GM12878 (cell line): ENCODE measurements around the gene RNF25. TPM values are rescaled to one million over a fixed set of nuclear protein-coding genes. Genes with fewer than 3 reads are reported as not detected.

Source experiments
- ATAC-seq: fragments of 200-7000 bp; cut with Tn5 transposase; 3 replicates; pipeline ENCODE4 v1.9.1; 2020; ENCODE audit warnings: mild to moderate bottlenecking, moderate library complexity
- BruUV-seq: library from RNA; stranded (reverse); fragments of 400-500 nt; replicated peaks from 2 replicates; lab custom pipeline; 2021; lab: Mats Ljungman, UMichigan
- CTCF ChIA-PET: fragments of 300-600 bp; sonication (Branson Sonifier 250); formaldehyde crosslinking; extraction: SDS; loops from one replicate; lab custom pipeline; 2021; ENCODE audit warnings: inconsistent platforms; lab: Yijun Ruan, JAX
- POLR2A ChIA-PET: fragments of 350-600 bp; formaldehyde crosslinking; extraction: SDS; loops from one replicate; lab custom pipeline; 2021; ENCODE audit warnings: inconsistent platforms; lab: Charles Lee
- RAD21 ChIA-PET: fragments of 300-600 bp; sonication (Branson Sonifier 250); formaldehyde crosslinking; loops from one replicate; lab custom pipeline; 2023; ENCODE audit warnings: antibody characterized with exemption; ENCODE audit not compliant: unreplicated experiment; lab: Charles Lee
- SMC1A ChIA-PET: fragments of 300-600 bp; sonication (Branson Sonifier 250); formaldehyde crosslinking; loops from one replicate; lab custom pipeline; 2023; ENCODE audit not compliant: unreplicated experiment, uncharacterized antibody; lab: Charles Lee
- DNase-seq: peaks from one replicate; pipeline ENCODE4 v3.0.0-alpha.2; 2011; ENCODE audit warnings: low read depth, low spot score
- FAIRE-seq: peaks from 3 replicates; lab custom pipeline; 2011; peaks lifted over from hg19 to GRCh38; lab: Jason Lieb, UNC
- H2AFZ ChIP-seq: 2 replicates; pipeline ENCODE4 v1.6.0; 2011; ENCODE audit warnings: low read depth, low read length, control low read depth; ENCODE audit not compliant: control insufficient read depth
- H3K27ac ChIP-seq: 2 replicates; pipeline ENCODE4 v1.5.1; 2011; ENCODE audit warnings: control low read depth; ENCODE audit not compliant: control insufficient read depth, insufficient read depth
- H3K27me3 ChIP-seq, 2 experiments: replicated peaks in 1 of 2; 2 replicates each; pipeline versions ENCODE4 v1.6.0 to v1.6.1; 2011; ENCODE audit warnings: low read length in 1 of 2; ENCODE audit not compliant: control insufficient read depth in 2 of 2, insufficient read depth in 2 of 2
- H3K36me3 ChIP-seq, 2 experiments: 2 replicates each; pipeline ENCODE4 v1.5.1; 2011; ENCODE audit warnings: low read length in 1 of 2; ENCODE audit not compliant: control insufficient read depth in 2 of 2, insufficient read depth in 2 of 2
- H3K4me1 ChIP-seq: 2 replicates; pipeline ENCODE4 v1.6.1; 2011; ENCODE audit warnings: mild to moderate bottlenecking, low read length, moderate library complexity, mixed read lengths; ENCODE audit not compliant: control insufficient read depth, insufficient read depth
- H3K4me2 ChIP-seq: 2 replicates; pipeline ENCODE4 v1.6.0; 2011; ENCODE audit warnings: control low read depth; ENCODE audit not compliant: control insufficient read depth, insufficient read depth
- H3K4me3 ChIP-seq: fragments of 200-600 bp; sonication (generic); 2 replicates; pipeline ENCODE4 v1.5.1; 2016
- H3K79me2 ChIP-seq: 2 replicates; pipeline ENCODE4 v1.6.0; 2011; ENCODE audit warnings: low read length; ENCODE audit not compliant: control insufficient read depth, insufficient read depth
- H3K9ac ChIP-seq: 2 replicates; pipeline ENCODE4 v1.8.0; 2011; ENCODE audit warnings: low read length, control low read depth, mixed read lengths; ENCODE audit not compliant: control insufficient read depth, insufficient read depth
- H3K9me3 ChIP-seq: replicated peaks from 3 replicates; pipeline ENCODE4 v1.5.1; 2011; ENCODE audit warnings: mild to moderate bottlenecking, low read length; ENCODE audit not compliant: control insufficient read depth, insufficient read depth
- H4K20me1 ChIP-seq: 2 replicates; pipeline ENCODE4 v1.6.0; 2011; ENCODE audit not compliant: control insufficient read depth, insufficient read depth
- ATF7 ChIP-seq: fragments of 450-650 bp; IDR thresholded peaks from 2 replicates; pipeline ENCODE4 v1.6.1; 2016; ENCODE audit warnings: low read depth, mild to moderate bottlenecking
- EZH2 ChIP-seq: IDR thresholded peaks from 2 replicates; pipeline ENCODE4 v1.6.1; 2012; ENCODE audit warnings: low read depth, mild to moderate bottlenecking, control low read depth, inconsistent platforms, low read length, borderline replicate concordance; ENCODE audit not compliant: control insufficient read depth
- FOS ChIP-seq: IDR thresholded peaks from 3 replicates; pipeline ENCODE4 v1.6.1; 2011; ENCODE audit warnings: borderline replicate concordance; ENCODE audit not compliant: insufficient read length; ENCODE audit errors: extremely low read depth
- FOXK2 ChIP-seq: fragments of 450-650 bp; IDR thresholded peaks from 2 replicates; pipeline ENCODE4 v1.6.1; 2017; ENCODE audit warnings: mild to moderate bottlenecking, moderate library complexity
- HCFC1 ChIP-seq: fragments of 150-350 bp; IDR thresholded peaks from 2 replicates; pipeline ENCODE4 v1.6.1; 2014; ENCODE audit warnings: low read length
- MTA2 ChIP-seq: fragments of 450-650 bp; IDR thresholded peaks from 2 replicates; pipeline ENCODE4 v1.6.1; 2016; ENCODE audit warnings: low read depth, mild to moderate bottlenecking, moderate library complexity
- RAD21 ChIP-seq: IDR thresholded peaks from 2 replicates; pipeline ENCODE4 v1.6.1; 2011; ENCODE audit warnings: mild to moderate bottlenecking, low read depth, low read length, moderate library complexity; ENCODE audit not compliant: insufficient read depth
- SIN3A ChIP-seq: IDR thresholded peaks from 2 replicates; pipeline ENCODE4 v1.6.1; 2012; ENCODE audit warnings: low read depth, low read length, improper control_type of control experiment
- SREBF2 ChIP-seq: IDR thresholded peaks from 2 replicates; pipeline ENCODE4 v1.6.1; 2012; ENCODE audit warnings: mild to moderate bottlenecking, low read length
- TCF7 ChIP-seq: IDR thresholded peaks from 2 replicates; pipeline ENCODE4 v1.6.1; 2014; ENCODE audit warnings: antibody characterized with exemption, borderline replicate concordance
- ZNF687 ChIP-seq: fragments of 450-650 bp; IDR thresholded peaks from 2 replicates; pipeline ENCODE4 v1.6.1; 2017; ENCODE audit warnings: mild to moderate bottlenecking, moderate library complexity
- ZSCAN29 ChIP-seq: fragments of 450-650 bp; IDR thresholded peaks from 2 replicates; pipeline ENCODE4 v1.6.1; 2017; ENCODE audit warnings: mild to moderate bottlenecking, moderate library complexity
- WGBS: methylation state at CpG from one replicate; pipeline ENCODE4 v1.1.6; 2016; ENCODE audit warnings: low lambda C conversion rate; ENCODE audit not compliant: insufficient replicate concordance, insufficient coverage; ENCODE audit errors: missing lambda C conversion rate; 5-methylcytosine and 5-hydroxymethylcytosine counted together
- in situ Hi-C: fragments of 300-500 bp; cut with MboI; formaldehyde crosslinking; loops from 9 replicates; pipeline ENCODE4 v1.14.3; 2018; ENCODE audit warnings: mixed read lengths
- intact Hi-C: fragments of 100-400 bp; cut with micrococcal nuclease; formaldehyde crosslinking; loops from one replicate; pipeline ENCODE4 v1.14.2; 2022; ENCODE audit not compliant: unreplicated experiment
- polyA plus RNA-seq, 11 experiments: library from polyadenylated mRNA; depleted of rRNA in 4 of 11; unstranded in 6 of 11; stranded (reverse) in 5 of 11; fragments of >200 nt; fragmentation: Nextera tagmentation in 4 of 11; fragmentation: Illumina TruSeq in 1 of 11; extraction: Ambion mirVana in 4 of 11; extraction: Trizol in 1 of 11; gene quantifications; 1 replicate in 1 of 11; 2 replicates in 10 of 11; pipeline versions ENCODE4 v1.2.1 to v1.2.3, GENCODE V29; 2011 to 2016; ENCODE audit warnings: inconsistent platforms in 2 of 11, missing spikeins in 2 of 11, low read depth in 1 of 11
- total RNA-seq, 4 experiments: library from RNA; depleted of rRNA in 3 of 4; stranded (reverse); fragments of >200 nt in 3 of 4; fragmentation: Illumina TruSeq in 1 of 4; extraction: Trizol in 1 of 4; gene quantifications; 2 replicates each; pipeline versions ENCODE4 v1.2.1 to v1.2.3, GENCODE V29; 2013 to 2021

RNF25 gene
- total and polyA plus RNA-seq, 10 of the 15 experiments (the other 5 are each of a cell fraction or from before 2014, with no cell fraction given): 1.3 to 70.4 (median 28.4) TPM

- RAD21 ChIA-PET: no interaction called here
- no TSS peak for BruUV-seq
Measured at GRCh38 chr2:218680061-218680460, 8.3 kb upstream of the RNF25 start.

GRCh38 chr2:218679119-218679518 is 7.3 kb upstream of the RNF25 start:
- Histone ChIP-seq H3K36me3 (no peaks in the 10 kb centered on the region), H3K79me2 (no peaks in the 10 kb centered on the region), H4K20me1 (no peaks in the 10 kb centered on the region), H3K4me1 (no peaks in the 10 kb centered on the region), H3K9ac (no peak overlapping the region), H3K27ac (no peak overlapping the region), H3K27me3 (no peaks in the 10 kb centered on the region), H3K9me3 (no peaks in the 10 kb centered on the region), H3K4me2 (no peak overlapping the region), H2AFZ (no peak overlapping the region), H3K4me3 (no peak overlapping the region)
- 47% methylated on average over 4 of the region's 4 CpGs for WGBS
- ChIA-PET RAD21 (no interaction called here), CTCF (no interaction called here), POLR2A (no interaction called here), SMC1A (interaction anchor here (1.5 kb wide), 1 partner anchor 8 kb away, joined by 3 read pairs; no protein-coding TSS in a partner anchor)
- FAIRE-seq: no peak
- no peak for DNase-seq
- in situ Hi-C loops (no loop called here), intact Hi-C loops (no loop called here)
- TF ChIP-seq FOXK2: no peak
- TF ChIP-seq ZNF687: no peak
- TF ChIP-seq EZH2: no peak
- TF ChIP-seq MTA2: no peak
- TF ChIP-seq TCF7: no peak
- no peak for TF ChIP-seq ATF7
- no TSS peak for BruUV-seq
- no peak for ATAC-seq

More at GRCh38 chr2:218680061-218680460, 8.3 kb upstream of the RNF25 start:
- TF ChIP-seq RAD21: no peak
- no peak for TF ChIP-seq SREBF2
- no peak for TF ChIP-seq SIN3A
- no peak for TF ChIP-seq FOS
- no peak for TF ChIP-seq ZSCAN29
- no peak for TF ChIP-seq HCFC1
- TF ChIP-seq, all 136 proteins: peak for 0
- in situ Hi-C loops: no loop called here
- H2AFZ ChIP-seq: no peak overlapping the region
- no peak overlapping the region for H3K4me3 ChIP-seq
- DNase-seq (no peak), ATAC-seq (no peak), FAIRE-seq (no peak)
- H3K9ac ChIP-seq: no peak overlapping the region
- no peaks in the 10 kb centered on the region for H3K27me3 ChIP-seq
- H3K79me2 ChIP-seq: no peaks in the 10 kb centered on the region
- POLR2A ChIA-PET: no interaction called here
- H3K4me1 ChIP-seq: no peaks in the 10 kb centered on the region
- no peaks in the 10 kb centered on the region for H4K20me1 ChIP-seq
- H3K9me3 ChIP-seq: no peaks in the 10 kb centered on the region
- H3K36me3 ChIP-seq: no peaks in the 10 kb centered on the region
- SMC1A ChIA-PET: no interaction called here
- intact Hi-C loops: no loop called here
- WGBS: 48% methylated on average over 3 of the region's 3 CpGs
- H3K27ac ChIP-seq: no peak overlapping the region
- CTCF ChIA-PET: no interaction called here
- H3K4me2 ChIP-seq: no peak overlapping the region
